Measurements from ENCODE around the gene NAPA.

Gene NAPA

GRCh38 chr19:47537493-47537892 lies 22.6 kb upstream of the NAPA start:
- Histone ChIP-seq H3K4me1 (ENCODE audit: insufficient read depth, poor library complexity, severe bottlenecking) (no peaks in the 10 kb centered on the region), H3K9me3 (ENCODE audit: severe bottlenecking) (no peaks in the 10 kb centered on the region), H3K27me3 (ENCODE audit: insufficient read depth, poor library complexity, severe bottlenecking) (no peaks in the 10 kb centered on the region), H3K4me3 (ENCODE audit: severe bottlenecking) (no peak overlapping the region), H3K36me3 (ENCODE audit: low read depth) (no peaks in the 10 kb centered on the region), H3K27ac (ENCODE audit: poor library complexity, severe bottlenecking) (no peak overlapping the region)
- DNase-seq (ENCODE audit: low spot score) = no peak
- ATAC-seq (ENCODE audit: low read depth) = no peak
- TF ChIP-seq CTCF (IDR thresholded peaks at IDR 0.05; ENCODE audit: poor library complexity, severe bottlenecking) = no peak

- no peak overlapping the region for H3K27ac ChIP-seq (ENCODE audit: poor library complexity, severe bottlenecking)
- ATAC-seq (ENCODE audit: low read depth) = no peak
These were observed 19.8 kb upstream of the NAPA start for GRCh38 chr19:47534628-47535027.

GRCh38 chr19:47531640-47532387 lies 17.0 kb upstream of the NAPA start:
- Histone ChIP-seq H3K27ac (ENCODE audit: poor library complexity, severe bottlenecking) (no peak overlapping the region), H3K4me1 (ENCODE audit: insufficient read depth, poor library complexity, severe bottlenecking) (no peaks in the 10 kb centered on the region), H3K36me3 (ENCODE audit: low read depth) (no peaks in the 10 kb centered on the region), H3K9me3 (ENCODE audit: severe bottlenecking) (no peaks in the 10 kb centered on the region), H3K27me3 (ENCODE audit: insufficient read depth, poor library complexity, severe bottlenecking) (no peaks in the 10 kb centered on the region), H3K4me3 (ENCODE audit: severe bottlenecking) (no peak overlapping the region)
- no peak for ATAC-seq (ENCODE audit: low read depth)
- no peak for DNase-seq (ENCODE audit: low spot score)
- no peak for TF ChIP-seq CTCF (IDR thresholded peaks at IDR 0.05; ENCODE audit: poor library complexity, severe bottlenecking)

More at GRCh38 chr19:47534628-47535027, 19.8 kb upstream of the NAPA start:
- DNase-seq (ENCODE audit: low spot score) = no peak
- H3K4me3 ChIP-seq (ENCODE audit: severe bottlenecking) = no peak overlapping the region
- H3K9me3 ChIP-seq (ENCODE audit: severe bottlenecking) = no peaks in the 10 kb centered on the region
- no peak for TF ChIP-seq CTCF (IDR thresholded peaks at IDR 0.05; ENCODE audit: poor library complexity, severe bottlenecking)
- no peaks in the 10 kb centered on the region for H3K36me3 ChIP-seq (ENCODE audit: low read depth)
- H3K27me3 ChIP-seq (ENCODE audit: insufficient read depth, poor library complexity, severe bottlenecking) = no peaks in the 10 kb centered on the region
- no peaks in the 10 kb centered on the region for H3K4me1 ChIP-seq (ENCODE audit: insufficient read depth, poor library complexity, severe bottlenecking)

- no peaks in the 10 kb centered on the region for H3K27me3 ChIP-seq (ENCODE audit: insufficient read depth, poor library complexity, severe bottlenecking)
- no peak for DNase-seq (ENCODE audit: low spot score)
- no peak overlapping the region for H3K27ac ChIP-seq (ENCODE audit: poor library complexity, severe bottlenecking)
- H3K9me3 ChIP-seq (ENCODE audit: severe bottlenecking) = no peaks in the 10 kb centered on the region
- H3K36me3 ChIP-seq (ENCODE audit: low read depth) = no peaks in the 10 kb centered on the region
- H3K4me3 ChIP-seq (ENCODE audit: severe bottlenecking) = no peak overlapping the region
- TF ChIP-seq CTCF (IDR thresholded peaks at IDR 0.05; ENCODE audit: poor library complexity, severe bottlenecking) = no peak
- H3K4me1 ChIP-seq (ENCODE audit: insufficient read depth, poor library complexity, severe bottlenecking) = no peaks in the 10 kb centered on the region
- no peak for ATAC-seq (ENCODE audit: low read depth)
These were observed 14.3 kb upstream of the NAPA start for GRCh38 chr19:47529018-47529742.

- Histone ChIP-seq H3K36me3 (ENCODE audit: low read depth) (no peaks in the 10 kb centered on the region), H3K4me3 (ENCODE audit: severe bottlenecking) (no peak overlapping the region), H3K4me1 (ENCODE audit: insufficient read depth, poor library complexity, severe bottlenecking) (no peaks in the 10 kb centered on the region), H3K27me3 (ENCODE audit: insufficient read depth, poor library complexity, severe bottlenecking) (no peaks in the 10 kb centered on the region), H3K27ac (ENCODE audit: poor library complexity, severe bottlenecking) (no peak overlapping the region), H3K9me3 (ENCODE audit: severe bottlenecking) (no peaks in the 10 kb centered on the region)
- no peak for DNase-seq (ENCODE audit: low spot score)
- ATAC-seq (ENCODE audit: low read depth) = no peak
- no peak for TF ChIP-seq CTCF (IDR thresholded peaks at IDR 0.05; ENCODE audit: poor library complexity, severe bottlenecking)
These were observed 11.9 kb upstream of the NAPA start for GRCh38 chr19:47526798-47527197.
